Endothelial cell of umbilical vein (primary cell): ENCODE measurements around the gene GTPBP3. TPM values are rescaled to one million over a fixed set of nuclear protein-coding genes. Genes with fewer than 3 reads are reported as not detected.

Experiments used
- BruUV-seq: library from RNA; stranded (reverse); fragments of 400-500 nt; replicated peaks from 2 replicates; lab custom pipeline; 2021; lab: Mats Ljungman, UMichigan
- CTCF ChIA-PET: fragments of 300-600, 350-600 bp; sonication (Branson Sonifier 250); formaldehyde crosslinking; loops from one replicate; lab custom pipeline; 2021; ENCODE audit warnings: antibody characterized with exemption, inconsistent platforms; lab: Charles Lee
- POLR2A ChIA-PET: fragments of 300-600, 350-600 bp; sonication (Branson Sonifier 250); formaldehyde crosslinking; loops from one replicate; lab custom pipeline; 2021; ENCODE audit warnings: antibody characterized with exemption, inconsistent platforms; lab: Charles Lee
- DNase-seq: peaks from one replicate; pipeline ENCODE4 v3.0.0-alpha.2; 2011; ENCODE audit warnings: low read depth, low spot score
- FAIRE-seq: peaks from 2 replicates; lab custom pipeline; 2011; peaks lifted over from hg19 to GRCh38; lab: Jason Lieb, UNC
- H2AFZ ChIP-seq: 2 replicates; pipeline ENCODE4 v1.6.0; 2012; ENCODE audit warnings: low read depth, low read length, control low read depth, inconsistent platforms
- H3K27ac ChIP-seq: 2 replicates; pipeline ENCODE4 v1.5.1; 2011; ENCODE audit warnings: low read depth, mild to moderate bottlenecking, control low read depth, low read length, moderate library complexity; ENCODE audit not compliant: insufficient read depth
- H3K27me3 ChIP-seq, 2 experiments: 2 replicates each; pipeline versions ENCODE4 v1.6.0 to v1.6.1; 2011; ENCODE audit warnings: low read length in 2 of 2, mixed read lengths in 1 of 2; ENCODE audit not compliant: control insufficient read depth in 2 of 2, insufficient read depth in 2 of 2
- H3K36me3 ChIP-seq, 2 experiments: 2 replicates in 1 of 2; 3 replicates in 1 of 2; pipeline ENCODE4 v1.5.1; 2011; ENCODE audit warnings: low read length in 2 of 2, mild to moderate bottlenecking in 1 of 2, moderate library complexity in 1 of 2; ENCODE audit not compliant: control insufficient read depth in 2 of 2, insufficient read depth in 2 of 2; ENCODE audit errors: extremely low read depth in 1 of 2
- H3K4me1 ChIP-seq: 3 replicates; pipeline ENCODE4 v1.5.1; 2011; ENCODE audit warnings: mild to moderate bottlenecking, low read length; ENCODE audit not compliant: control insufficient read depth, insufficient read depth; ENCODE audit errors: extremely low read depth
- H3K4me2 ChIP-seq: 2 replicates; pipeline ENCODE4 v1.6.1; 2011; ENCODE audit warnings: low read length, control low read depth, mixed read lengths; ENCODE audit not compliant: insufficient read depth
- H3K4me3 ChIP-seq, 3 experiments: fragments of 200-600 bp in 1 of 3; sonication (generic), shearing (Covaris generic) in 1 of 3; replicated peaks in 1 of 3; 2 replicates each; pipeline ENCODE4 v1.5.1; 2011 to 2016; ENCODE audit warnings: control low read depth in 3 of 3, low read length in 3 of 3, mild to moderate bottlenecking in 2 of 3, inconsistent platforms in 1 of 3, low read depth in 1 of 3, moderate library complexity in 1 of 3; ENCODE audit not compliant: insufficient read depth in 1 of 3
- H3K79me2 ChIP-seq: 2 replicates; pipeline ENCODE4 v1.6.0; 2012; ENCODE audit warnings: low read length, inconsistent platforms; ENCODE audit not compliant: control insufficient read depth, insufficient read depth
- H3K9ac ChIP-seq: replicated peaks from 2 replicates; pipeline ENCODE3; 2011; ENCODE audit warnings: low read length, control low read depth; ENCODE audit not compliant: insufficient read depth; ENCODE audit errors: extremely low read depth
- H3K9me1 ChIP-seq: replicated peaks from 3 replicates; pipeline ENCODE4 v1.6.0; 2011; ENCODE audit warnings: mild to moderate bottlenecking, low read length; ENCODE audit not compliant: control insufficient read depth, insufficient read depth; ENCODE audit errors: extremely low read depth
- H3K9me3 ChIP-seq: replicated peaks from 2 replicates; pipeline ENCODE4 v1.5.1; 2012; ENCODE audit warnings: low read length, inconsistent platforms; ENCODE audit not compliant: control insufficient read depth, insufficient read depth
- H4K20me1 ChIP-seq: replicated peaks from 2 replicates; pipeline ENCODE3; 2011; ENCODE audit warnings: mild to moderate bottlenecking, low read length; ENCODE audit not compliant: control insufficient read depth, insufficient read depth; ENCODE audit errors: extremely low read depth
- CTCF ChIP-seq, 2 donors: IDR thresholded peaks; 1 replicate in 1 of 2; 2 replicates in 1 of 2; pipeline ENCODE4 v1.5.1; 2011; ENCODE audit warnings: low read length in 2 of 2, mild to moderate bottlenecking in 2 of 2, moderate library complexity in 2 of 2, control low read depth in 1 of 2, inconsistent platforms in 1 of 2, low read depth in 1 of 2; ENCODE audit not compliant: insufficient read depth in 1 of 2; ENCODE audit errors: extremely low read depth in 1 of 2
- EZH2 ChIP-seq: IDR thresholded peaks from 2 replicates; pipeline ENCODE4 v1.6.1; 2012; ENCODE audit warnings: borderline replicate concordance, low read depth, mild to moderate bottlenecking, moderate library complexity, low read length, inconsistent platforms; ENCODE audit not compliant: severe bottlenecking
- FOS ChIP-seq: IDR thresholded peaks from 2 replicates; pipeline ENCODE4 v1.6.1; 2011; ENCODE audit warnings: mild to moderate bottlenecking, low read length, moderate library complexity, borderline replicate concordance; ENCODE audit not compliant: insufficient read depth
- GATA2 ChIP-seq: IDR thresholded peaks from 2 replicates; pipeline ENCODE4 v1.7.0; 2011; ENCODE audit warnings: low read depth, mild to moderate bottlenecking, moderate library complexity, mixed read lengths, low read length; ENCODE audit not compliant: insufficient read length, insufficient read depth
- JUN ChIP-seq: IDR thresholded peaks from 2 replicates; pipeline ENCODE4 v1.6.1; 2011; ENCODE audit warnings: borderline replicate concordance, low read depth; ENCODE audit not compliant: insufficient read length, insufficient read depth
- MAX ChIP-seq: IDR thresholded peaks from 2 replicates; pipeline ENCODE4 v1.6.1; 2011; ENCODE audit not compliant: insufficient read depth, insufficient read length
- MYC ChIP-seq: IDR thresholded peaks from one replicate; pipeline ENCODE4 v1.6.1; 2011; ENCODE audit warnings: mild to moderate bottlenecking, low read depth, low read length
- POLR2A ChIP-seq: IDR thresholded peaks from 2 replicates; pipeline ENCODE4 v1.6.1; 2012; ENCODE audit warnings: low read depth, mild to moderate bottlenecking, control low read depth, low read length
- POLR2AphosphoS5 ChIP-seq: IDR thresholded peaks from 2 replicates; pipeline ENCODE4 v1.6.1; 2012; ENCODE audit warnings: low read depth, mild to moderate bottlenecking, control low read depth, low read length, moderate library complexity; ENCODE audit not compliant: insufficient read depth
- dilution Hi-C: fragments of 300-500 bp; cut with MboI; formaldehyde crosslinking; loops from one replicate; pipeline ENCODE4 v1.15.0; 2019; ENCODE audit warnings: low sequenced_read_pairs; ENCODE audit not compliant: extremely low pct_ligation_motif_present
- intact Hi-C: fragments of 100-400 bp; cut with micrococcal nuclease; formaldehyde crosslinking; loops from one replicate; pipeline ENCODE4 v1.10.0; 2022
- polyA plus RNA-seq, 4 experiments: library from polyadenylated mRNA; depleted of rRNA in 3 of 4; stranded (reverse) in 3 of 4; unstranded in 1 of 4; fragments of >200 nt; gene quantifications; 2 replicates each; pipeline versions ENCODE4 v1.2.1 to v1.2.3, GENCODE V29; 2011 to 2012; ENCODE audit warnings: missing spikeins in 1 of 4
- total RNA-seq: library from RNA; stranded (reverse); gene quantifications from 2 replicates; pipeline ENCODE4 v1.2.3, GENCODE V29; 2021

GTPBP3 gene
- total and polyA plus RNA-seq, 2 donors (not counting 3 experiments of a cell fraction or from before 2014, with no cell fraction given): 12.7 to 34.7 TPM

- Histone ChIP-seq H3K9ac (no peak overlapping the region), H3K4me2 (peak overlapping the region; percentile 56), H3K27ac (no peak overlapping the region), H3K4me1 (peaks cover 14% of the 10 kb centered on the region), H3K4me3 (no peak overlapping the region), H3K9me1 (no peaks in the 10 kb centered on the region), H3K79me2 (peaks cover 4% of the 10 kb centered on the region), H4K20me1 (no peaks in the 10 kb centered on the region), H3K9me3 (no peaks in the 10 kb centered on the region), H2AFZ (no peak overlapping the region), H3K36me3 (no peaks in the 10 kb centered on the region), H3K27me3 (no peaks in the 10 kb centered on the region)
- BruUV-seq: no TSS peak
- ChIA-PET POLR2A (no interaction called here), CTCF (interaction anchor here (0.7 kb wide), 1 partner anchor 48 kb away, joined by 3 read pairs; no protein-coding TSS in a partner anchor)
- FAIRE-seq (no peak), DNase-seq (no peak)
- TF ChIP-seq GATA2: no peak
- no peak for TF ChIP-seq CTCF (IDR thresholded peaks at IDR 0.05; ENCODE audit: extremely low read depth in 1 of 2, insufficient read depth in 1 of 2, low read depth in 1 of 2, low read length in 2 of 2)
- no peak for TF ChIP-seq JUN
- no peak for TF ChIP-seq FOS
- TF ChIP-seq EZH2: no peak
- no peak for TF ChIP-seq MAX
- no peak for TF ChIP-seq POLR2A
- TF ChIP-seq POLR2AphosphoS5: no peak
- no peak for TF ChIP-seq MYC
- intact Hi-C loops: no loop called here
- dilution Hi-C loops: no loop called here
Measured at GRCh38 chr19:17338433-17339078, 1.2 kb downstream of the GTPBP3 start.
